EL (cell line): ENCODE data around the gene KIF18B.
"Not testable (repeated sequence)": the region's sequence is repeated elsewhere in the genome, so short reads cannot be mapped to it uniquely, and the experiment has no call there.

Experiments used
- DNase-seq: peaks from one replicate; pipeline ENCODE4 v3.0.0-alpha.2; 2016

KIF18B gene

DNA sequence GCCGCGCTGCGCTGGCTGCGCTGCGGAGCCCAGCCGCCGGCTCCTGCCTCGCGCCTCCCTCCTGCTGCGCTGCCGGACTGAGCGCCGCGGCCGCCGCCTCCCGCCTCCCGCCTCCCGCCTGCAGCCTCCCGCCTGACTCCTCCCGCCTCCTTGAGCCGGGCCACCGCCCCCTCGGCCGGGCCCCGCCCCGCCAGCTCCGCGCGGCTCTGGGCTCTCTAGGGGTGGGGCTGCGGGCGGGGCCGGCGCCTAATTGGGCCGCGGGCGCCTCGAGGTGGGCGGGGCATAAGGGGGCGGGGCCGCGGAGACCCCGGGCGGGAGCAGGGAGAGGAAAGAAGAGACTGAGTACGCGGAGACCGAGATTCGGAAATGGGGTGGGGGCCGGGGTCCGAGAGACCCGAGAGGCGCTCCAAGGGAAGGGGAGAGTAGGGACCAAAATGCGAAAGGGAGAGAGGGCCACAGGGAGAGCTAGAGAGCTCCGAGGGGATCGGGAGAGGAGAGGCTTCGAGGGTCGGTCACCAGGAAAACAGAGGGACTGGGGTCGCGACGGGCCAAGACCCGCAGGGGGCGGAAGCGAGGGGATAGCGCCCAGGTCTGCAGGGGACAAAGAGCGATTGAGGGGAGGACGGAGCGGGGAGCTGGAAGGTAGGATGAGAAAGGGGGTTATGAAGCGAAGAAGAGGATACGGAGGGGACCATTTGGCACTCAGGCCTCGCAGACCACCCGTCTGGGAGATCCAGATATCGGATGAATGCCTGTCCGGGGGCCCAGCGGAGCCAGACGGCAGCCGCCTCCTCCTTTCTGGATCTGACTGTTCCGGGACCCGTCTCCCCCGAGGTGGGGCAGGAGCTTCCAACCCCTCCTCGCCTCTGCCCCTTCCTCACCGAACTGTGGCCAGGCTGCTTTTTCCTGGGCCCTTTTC is 20.9 kb upstream of the KIF18B start, which contains the start of gene C1QL1:
Gene C1QL1 (minus strand): TSS at position 79 of the 919 bp plus-strand sequence. CDS start 255 bp downstream, outside the sequence.
- peak; percentile 93 for DNase-seq

GRCh38 chr17:44967907-44968224 is 20.3 kb upstream of the KIF18B start:
- no peak for DNase-seq

DNA sequence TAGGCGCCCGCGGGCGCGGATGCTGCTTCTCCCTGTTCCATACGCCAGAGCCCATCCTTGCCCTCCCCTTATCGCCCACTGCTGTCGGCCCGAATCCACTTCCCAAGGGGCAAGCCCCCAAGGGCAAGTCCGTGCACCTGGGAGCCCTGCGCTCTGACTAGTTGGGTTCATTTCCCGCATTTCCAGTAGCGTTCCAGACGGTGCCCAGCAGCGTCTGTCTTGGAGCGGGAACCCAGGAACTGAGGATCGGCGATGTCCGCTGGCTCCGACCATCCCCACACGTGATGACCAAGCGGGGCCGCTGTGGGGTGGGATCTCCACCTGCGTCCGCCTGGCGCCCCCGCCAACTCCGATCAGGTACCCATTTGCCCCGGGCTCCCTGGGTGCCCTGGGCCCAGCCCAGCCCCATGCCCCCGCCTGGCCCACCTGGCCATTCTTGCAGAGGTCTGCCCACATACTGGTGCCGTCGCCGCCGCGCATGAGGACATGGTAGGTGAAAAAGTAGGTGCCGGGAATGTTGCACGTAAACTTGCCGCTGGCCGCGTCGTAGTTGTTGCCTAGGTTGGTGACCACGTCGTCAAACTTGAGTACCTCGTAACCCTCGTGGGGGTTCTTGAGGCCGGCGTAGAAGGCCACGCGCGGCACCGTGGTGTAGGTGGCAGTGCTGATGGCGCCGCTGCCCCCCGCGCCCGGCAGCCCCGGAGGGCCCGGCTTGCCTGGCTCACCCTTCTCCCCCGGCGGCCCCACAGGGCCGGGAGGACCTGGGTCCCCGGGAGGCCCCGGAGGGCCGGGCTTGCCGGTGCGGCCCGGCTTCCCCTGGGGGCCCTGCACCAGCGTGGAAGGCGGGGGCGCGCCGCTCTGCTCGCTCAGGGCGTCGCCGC is 19.7 kb upstream of the KIF18B start:
- no peak for DNase-seq

- no peak for DNase-seq
Measured at GRCh38 chr17:44966348-44967025, 18.9 kb upstream of the KIF18B start.

GRCh38 chr17:44965481-44966234 is 18.1 kb upstream of the KIF18B start:
- no peak for DNase-seq

GRCh38 chr17:44961921-44962350 is 14.4 kb upstream of the KIF18B start:
- DNase-seq: no peak

DNA sequence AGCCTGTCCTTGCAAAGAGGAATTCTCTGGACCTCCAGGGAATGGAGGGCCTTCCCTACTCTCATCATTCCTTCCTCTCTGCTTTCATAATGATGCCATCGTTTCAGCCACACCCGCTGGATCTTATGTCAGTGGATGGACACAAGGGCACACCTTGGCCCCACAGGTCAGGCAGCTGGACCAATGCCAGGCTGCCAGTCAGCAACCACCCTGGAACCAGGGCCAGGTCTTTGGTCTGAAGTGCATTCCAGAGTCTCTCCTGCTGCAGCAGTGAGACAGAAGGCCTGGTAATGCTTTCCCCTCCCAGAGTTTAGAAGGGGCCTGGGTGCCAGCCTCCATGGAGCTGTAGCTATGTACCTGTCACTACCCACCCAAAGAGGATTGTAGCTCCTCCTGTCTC is 13.1 kb upstream of the KIF18B start:
- DNase-seq: no peak

GRCh38 chr17:44959821-44960531 is 12.4 kb upstream of the KIF18B start:
- no peak for DNase-seq

- no peak for DNase-seq
Measured at GRCh38 chr17:44956998-44957981, 9.7 kb upstream of the KIF18B start.

- no peak for DNase-seq
Measured at GRCh38 chr17:44955674-44956425, 8.3 kb upstream of the KIF18B start.

GRCh38 chr17:44952946-44953475 is 5.4 kb upstream of the KIF18B start:
- no peak for DNase-seq

DNA sequence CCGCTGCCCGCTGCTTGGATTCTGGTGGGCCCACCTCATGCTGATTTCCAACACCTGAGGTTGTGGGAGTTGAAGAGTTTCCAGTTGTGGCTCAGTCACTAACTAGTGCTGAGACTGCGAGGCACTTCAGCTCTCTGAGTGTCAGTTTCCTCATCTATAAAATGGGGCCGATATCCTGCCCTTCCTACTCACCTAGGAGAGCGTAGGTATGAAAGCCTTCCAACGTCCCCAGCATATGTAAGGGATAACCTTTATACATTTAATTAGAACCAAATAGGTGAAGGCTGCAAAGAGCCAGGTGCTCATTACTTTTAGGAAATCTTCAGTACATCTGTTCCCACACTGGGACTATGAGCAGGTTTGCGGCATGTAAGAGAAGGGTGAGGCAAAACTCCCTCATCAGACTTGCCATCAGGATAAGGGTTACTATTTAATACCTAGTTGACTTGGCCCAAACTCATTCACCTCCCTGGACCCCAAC is 782 bp upstream of the KIF18B start:
- DNase-seq: no peak

- not testable (repeated sequence) for DNase-seq
Measured at GRCh38 chr17:44945652-44946051, 1.9 kb downstream of the KIF18B start.

- DNase-seq: no peak
Measured at GRCh38 chr17:44942456-44942855, 5.1 kb downstream of the KIF18B start.

GRCh38 chr17:44941712-44942331 is 5.8 kb downstream of the KIF18B start:
- no peak for DNase-seq

- no peak for DNase-seq
Measured at GRCh38 chr17:44940768-44941167, 6.8 kb downstream of the KIF18B start.

- DNase-seq: peak; percentile 76
Measured at GRCh38 chr17:44940317-44940716, 7.3 kb downstream of the KIF18B start.

DNA sequence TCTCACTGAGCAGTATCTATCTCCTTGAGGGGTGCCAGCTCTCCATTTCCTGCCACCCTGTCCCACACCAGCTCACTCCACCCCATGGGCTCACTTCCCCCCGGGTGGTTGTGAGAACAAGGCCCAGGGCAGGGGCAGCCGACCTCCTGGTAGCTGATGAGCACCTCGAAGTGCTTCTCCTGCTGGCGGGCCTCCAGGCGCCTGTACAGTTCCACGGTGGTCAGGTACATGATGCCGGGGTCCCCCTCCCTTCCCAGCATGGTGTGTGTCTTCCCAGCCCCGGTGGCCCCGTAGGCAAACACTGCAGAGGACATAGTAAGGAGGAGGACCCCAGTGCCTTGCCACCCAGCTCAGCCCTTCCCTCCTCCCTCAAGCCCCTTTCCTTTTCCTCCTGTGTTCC is 12.5 kb downstream of the KIF18B start:
- no peak for DNase-seq

DNA sequence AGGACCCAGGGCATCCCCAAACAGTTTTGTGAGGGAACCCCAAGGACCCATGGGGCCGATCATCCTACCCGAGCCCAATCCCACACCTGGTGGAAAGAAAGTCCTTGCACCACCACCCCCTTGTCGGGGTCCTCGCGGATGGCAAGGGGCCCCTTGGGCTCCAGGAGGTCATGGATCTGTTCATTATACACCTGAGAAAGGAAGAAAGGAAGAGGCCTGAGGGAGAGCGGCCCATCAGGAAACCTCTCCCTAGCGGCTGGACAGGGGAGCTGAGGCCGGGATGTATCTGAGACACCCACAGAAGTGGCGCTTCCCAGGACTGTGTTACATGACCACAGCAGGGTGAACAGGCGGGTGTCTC is 12.8 kb downstream of the KIF18B start:
- no peak for DNase-seq
